Measurements from ENCODE around the gene HLX. TPM values are rescaled to one million over a fixed set of nuclear protein-coding genes. Genes with fewer than 3 reads are reported as not detected.

The HLX gene, protein sequence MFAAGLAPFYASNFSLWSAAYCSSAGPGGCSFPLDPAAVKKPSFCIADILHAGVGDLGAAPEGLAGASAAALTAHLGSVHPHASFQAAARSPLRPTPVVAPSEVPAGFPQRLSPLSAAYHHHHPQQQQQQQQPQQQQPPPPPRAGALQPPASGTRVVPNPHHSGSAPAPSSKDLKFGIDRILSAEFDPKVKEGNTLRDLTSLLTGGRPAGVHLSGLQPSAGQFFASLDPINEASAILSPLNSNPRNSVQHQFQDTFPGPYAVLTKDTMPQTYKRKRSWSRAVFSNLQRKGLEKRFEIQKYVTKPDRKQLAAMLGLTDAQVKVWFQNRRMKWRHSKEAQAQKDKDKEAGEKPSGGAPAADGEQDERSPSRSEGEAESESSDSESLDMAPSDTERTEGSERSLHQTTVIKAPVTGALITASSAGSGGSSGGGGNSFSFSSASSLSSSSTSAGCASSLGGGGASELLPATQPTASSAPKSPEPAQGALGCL
- 3.3 and 15.7 TPM in 2 replicates for total RNA-seq (ENCODE audit: low replicate concordance)

GRCh38 chr1:220879076-220879508 lies at the start of gene HLX:
Gene HLX, plus strand, starts transcription at chr1:220879443. Its CDS starts 415 bp downstream, at chr1:220879858.

Other genes with a start within 250 kb of the HLX start
- gene C1orf115, start 189.1 kb upstream of the HLX start, total RNA-seq (ENCODE audit: low replicate concordance), result 0.82 and 1.2 TPM in 2 replicates
- gene MTARC2, start 131.1 kb upstream of the HLX start, total RNA-seq (ENCODE audit: low replicate concordance), result 3.7 and 4.8 TPM in 2 replicates
- gene MTARC1, start 92.5 kb upstream of the HLX start, total RNA-seq (ENCODE audit: low replicate concordance), result 0.75 and 1.2 TPM in 2 replicates

All from smooth muscle cell of the coronary artery (primary cell).